ENCODE results near the gene SFXN5. TPM values are rescaled to one million over a fixed set of nuclear protein-coding genes. Genes with fewer than 3 reads are reported as not detected.
"Not testable (repeated sequence)": the region's sequence is repeated elsewhere in the genome, so short reads cannot be mapped to it uniquely, and the experiment has no call there.

SFXN5 gene
- polyA plus RNA-seq, 3 donors, result 2.8 to 5.3 (median 4.5) TPM

DNA sequence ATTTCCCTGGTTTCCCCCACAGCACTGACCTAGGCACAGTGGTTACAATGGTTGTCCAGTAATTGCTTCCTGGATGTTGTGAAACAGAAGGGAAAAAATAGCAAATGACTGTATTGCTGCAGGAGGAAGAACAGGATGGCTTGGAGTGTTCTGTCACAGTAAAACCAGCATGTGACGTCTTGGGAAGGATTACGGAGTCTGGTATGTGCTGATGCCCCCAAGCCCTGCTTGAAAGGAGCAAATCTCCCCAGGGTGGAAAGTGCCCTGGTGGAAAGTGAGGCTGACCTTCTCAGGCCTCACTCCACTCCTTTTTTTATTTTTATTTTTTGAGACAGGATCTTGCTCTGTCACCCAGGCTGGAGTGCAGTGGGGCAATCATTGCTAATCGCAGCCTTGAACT is 33.4 kb upstream of the SFXN5 start:
- H3K27ac ChIP-seq (ENCODE audit: low read depth, low read length), result no peak overlapping the region
- 84 to 98% (median 88%) methylated on average over 3 of the region's 3 CpGs for WGBS, 3 donors

GRCh38 chr2:73103018-73103542 is 31.6 kb upstream of the SFXN5 start:
- WGBS, 3 donors, result 53 to 73% (median 71%) methylated on average over 2 of the region's 2 CpGs
- H3K27ac ChIP-seq (ENCODE audit: low read depth, low read length), result no peak overlapping the region

GRCh38 chr2:73101626-73102256 is 30.2 kb upstream of the SFXN5 start:
- WGBS, 3 donors, result 82 to 87% (median 84%) methylated on average over 12 of the region's 12 CpGs
- H3K27ac ChIP-seq (ENCODE audit: low read depth, low read length), result no peak overlapping the region

- WGBS, 3 donors, result 90 to 95% (median 95%) methylated on average over 4 of the region's 4 CpGs
- H3K27ac ChIP-seq (ENCODE audit: low read depth, low read length), result no peak overlapping the region
Measured at GRCh38 chr2:73100956-73101355, 29.4 kb upstream of the SFXN5 start.

DNA sequence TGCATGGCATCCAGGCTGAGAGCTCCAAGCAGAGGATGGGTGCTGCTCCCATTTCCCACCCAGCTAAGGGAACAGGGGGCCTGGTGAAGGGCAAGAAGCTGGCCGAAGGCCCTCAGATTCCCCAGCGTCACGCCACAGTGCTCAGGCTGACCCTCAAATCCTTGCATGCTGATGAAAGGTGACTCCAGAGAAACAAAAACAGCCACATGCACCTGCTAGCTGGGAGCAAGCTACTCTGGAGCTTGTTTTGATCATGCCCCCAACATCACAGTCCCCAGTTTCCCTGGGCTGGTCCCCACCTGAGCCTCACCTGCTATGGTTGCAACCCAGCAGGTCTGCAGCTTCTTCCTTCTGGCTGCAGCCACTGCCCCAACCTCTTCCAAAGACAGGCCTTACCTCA is 28.0 kb upstream of the SFXN5 start:
- 97 to 98% (median 98%) methylated on average over 3 of the region's 3 CpGs for WGBS, 3 donors

GRCh38 chr2:73095910-73096309 is 24.4 kb upstream of the SFXN5 start:
- no peak overlapping the region for H3K27ac ChIP-seq (ENCODE audit: low read depth, low read length)
- 74 to 90% (median 79%) methylated on average over 3 of the region's 3 CpGs for WGBS, 3 donors

More for the DNA sequence above, 28.0 kb upstream of the SFXN5 start:
- H3K27ac ChIP-seq (ENCODE audit: low read depth, low read length), result no peak overlapping the region

DNA sequence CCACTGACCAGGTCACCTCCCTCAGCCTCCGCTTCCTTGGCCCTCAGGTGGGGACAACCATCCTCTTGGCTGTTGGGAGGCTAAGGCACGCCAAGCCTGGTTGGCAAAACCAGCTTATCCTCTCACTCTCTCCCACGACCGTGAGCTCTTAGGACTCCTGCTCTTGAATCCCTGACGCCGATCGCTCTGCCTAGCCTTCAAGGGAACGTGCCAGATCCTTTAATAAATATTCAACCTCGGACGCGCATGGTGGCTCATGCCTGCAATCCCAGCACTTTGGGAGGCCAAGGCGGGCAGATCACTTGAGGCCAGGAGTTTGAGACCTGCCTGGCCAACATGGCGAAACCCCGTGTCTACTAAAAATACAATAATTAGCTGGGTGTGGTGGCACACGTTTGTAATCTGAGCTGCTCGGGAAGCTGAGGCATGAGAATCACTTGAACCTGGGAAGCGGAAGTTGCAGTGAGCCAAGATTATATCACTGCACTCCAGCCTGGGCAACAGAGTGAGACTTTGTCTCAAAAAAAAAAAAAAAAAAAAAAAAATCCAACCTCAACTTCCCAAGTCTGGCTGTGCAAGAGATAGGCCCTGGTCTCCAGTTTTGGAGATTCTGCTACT is 22.2 kb upstream of the SFXN5 start:
- WGBS, 3 donors, result 83 to 91% (median 83%) methylated on average over 17 of the region's 17 CpGs
- H3K27ac ChIP-seq (ENCODE audit: low read depth, low read length), result not testable (repeated sequence)

DNA sequence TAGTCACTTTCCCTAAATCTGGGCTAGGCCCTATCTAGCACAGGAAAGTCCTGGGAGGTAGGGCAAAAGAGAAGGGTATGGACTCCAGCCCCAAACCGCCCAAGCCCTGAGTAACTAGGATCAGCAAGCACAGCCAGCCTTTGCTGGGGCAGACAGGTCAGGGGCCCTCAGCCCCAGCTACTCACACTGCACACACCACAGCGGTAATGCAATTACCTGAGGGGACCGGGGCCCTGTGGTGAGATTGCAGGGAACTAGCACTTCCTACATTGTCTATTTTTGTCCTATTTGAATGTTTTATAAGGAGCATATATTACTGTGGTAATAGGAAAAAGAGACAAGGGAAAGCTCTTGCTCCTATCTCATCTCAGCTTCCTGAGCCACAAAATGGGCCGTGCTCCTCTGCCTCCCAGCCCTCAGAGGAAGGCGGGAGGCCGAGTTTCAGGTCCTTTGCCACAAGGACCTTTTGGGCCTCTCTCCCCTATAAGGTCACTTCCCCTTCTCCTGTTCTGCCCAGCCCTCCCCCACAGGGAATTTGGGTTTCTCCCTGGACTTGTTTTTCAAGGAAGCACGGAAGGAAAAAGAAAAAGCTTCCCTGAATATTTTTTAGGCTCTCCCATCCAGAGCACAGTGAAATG is 20.8 kb upstream of the SFXN5 start:
- WGBS, 3 donors, result 33 to 78% (median 41%) methylated on average over 7 of the region's 7 CpGs
- no peak overlapping the region for H3K27ac ChIP-seq (ENCODE audit: low read depth, low read length)

DNA sequence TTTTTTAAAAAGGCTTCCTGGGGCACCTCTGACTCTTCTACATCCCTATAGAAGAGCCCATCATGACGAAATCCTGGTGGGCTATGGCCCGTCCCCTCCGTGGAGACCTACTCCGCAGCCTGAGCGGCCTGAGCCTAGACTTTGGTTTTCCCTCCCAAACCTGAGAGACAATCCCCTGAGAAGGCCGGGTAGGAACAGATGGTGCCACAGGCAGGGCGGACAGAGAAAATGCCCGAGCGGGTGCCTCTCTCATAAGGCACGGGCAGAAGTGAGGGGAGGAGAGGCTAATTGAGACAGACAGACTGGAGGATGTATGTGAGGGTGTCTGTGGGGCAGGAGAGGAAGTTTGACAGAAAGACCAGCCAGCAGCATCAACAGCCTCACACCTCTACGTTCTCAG is 20.2 kb upstream of the SFXN5 start:
- 84 to 95% (median 90%) methylated on average over 11 of the region's 11 CpGs for WGBS, 3 donors

DNA sequence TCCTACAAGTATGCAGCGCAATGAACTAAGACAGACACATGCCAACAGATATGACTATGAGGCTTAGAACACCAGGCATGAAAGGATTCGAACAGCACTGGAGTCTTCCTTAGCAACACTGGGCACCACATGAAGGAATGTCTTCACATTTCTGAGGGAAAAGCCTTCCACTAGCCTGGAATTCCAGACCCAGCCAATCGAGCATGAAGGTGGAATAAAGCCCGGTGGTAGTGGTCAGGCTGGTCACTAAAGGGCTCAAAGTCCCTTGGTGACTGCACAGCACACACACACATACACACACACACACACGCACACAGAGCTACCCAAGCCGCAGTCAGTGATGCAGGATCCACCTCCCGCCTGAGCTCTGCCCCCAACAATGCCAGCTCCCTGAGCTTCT is 19.7 kb upstream of the SFXN5 start:
- 80 to 96% (median 89%) methylated on average over 7 of the region's 7 CpGs for WGBS, 3 donors
- H3K27ac ChIP-seq (ENCODE audit: low read depth, low read length), result no peak overlapping the region

More for the DNA sequence above, 20.2 kb upstream of the SFXN5 start:
- no peak overlapping the region for H3K27ac ChIP-seq (ENCODE audit: low read depth, low read length)

- WGBS, 3 donors, result 79 to 85% (median 81%) methylated on average over 11 of the region's 11 CpGs
- no peak overlapping the region for H3K27ac ChIP-seq (ENCODE audit: low read depth, low read length)
Measured at GRCh38 chr2:73089270-73090030, 17.9 kb upstream of the SFXN5 start.

GRCh38 chr2:73088703-73089102 is 17.2 kb upstream of the SFXN5 start:
- 91 to 96% (median 92%) methylated on average over 14 of the region's 14 CpGs for WGBS, 3 donors
- no peak overlapping the region for H3K27ac ChIP-seq (ENCODE audit: low read depth, low read length)

GRCh38 chr2:73088211-73088610 is 16.7 kb upstream of the SFXN5 start:
- H3K27ac ChIP-seq (ENCODE audit: low read depth, low read length), result no peak overlapping the region
- WGBS, 3 donors, result 90 to 94% (median 90%) methylated on average over 12 of the region's 12 CpGs

DNA sequence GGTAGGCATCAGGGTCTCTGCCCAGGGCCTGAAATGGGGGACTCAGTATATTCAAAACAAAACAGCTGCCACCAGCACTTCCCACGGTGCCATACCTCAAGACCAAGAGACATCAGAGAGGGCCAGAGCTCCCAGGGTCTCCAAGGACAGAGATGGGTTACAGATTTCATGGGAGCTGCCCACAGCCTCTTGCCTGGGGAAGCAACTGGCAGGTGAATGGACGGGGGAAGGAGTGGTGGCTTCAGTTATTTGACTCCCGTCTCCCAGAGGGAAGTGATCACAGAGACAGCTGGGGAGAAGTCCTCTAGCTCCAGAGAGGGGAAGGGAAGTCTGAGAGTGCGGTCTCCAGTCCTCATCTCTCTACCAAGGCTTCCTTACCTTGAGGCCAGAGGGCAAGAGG is 15.8 kb upstream of the SFXN5 start:
- WGBS, 3 donors, result 66 to 78% (median 74%) methylated on average over 4 of the region's 4 CpGs
- no peak overlapping the region for H3K27ac ChIP-seq (ENCODE audit: low read depth, low read length)

- no peak overlapping the region for H3K27ac ChIP-seq (ENCODE audit: low read depth, low read length)
- 17 to 20% (median 18%) methylated on average over 6 of the region's 6 CpGs for WGBS, 3 donors
Measured at GRCh38 chr2:73085691-73086090, 14.2 kb upstream of the SFXN5 start.

DNA sequence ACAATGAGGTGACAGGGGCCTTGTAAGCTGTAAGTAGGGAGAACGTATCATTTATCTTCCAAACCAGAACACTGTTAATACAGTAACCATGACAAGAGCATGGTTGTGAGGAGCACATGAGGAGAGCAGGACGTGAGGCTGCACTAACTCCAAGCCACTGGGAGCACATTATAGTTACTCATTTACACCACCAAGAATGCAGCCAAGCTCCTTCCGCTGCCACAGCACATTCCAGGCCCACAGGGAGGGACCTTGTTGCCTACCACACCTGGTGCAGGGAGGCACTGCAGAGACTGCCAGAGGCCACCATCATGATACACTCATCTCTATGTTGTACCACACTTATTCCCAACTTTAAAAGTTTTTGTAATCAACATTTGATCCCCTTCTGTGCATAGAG is 13.5 kb upstream of the SFXN5 start:
- WGBS, 3 donors, result 66 to 84% (median 77%) methylated on average over 3 of the region's 3 CpGs
- no peak overlapping the region for H3K27ac ChIP-seq (ENCODE audit: low read depth, low read length)

GRCh38 chr2:73083886-73084800 is 12.6 kb upstream of the SFXN5 start:
- H3K27ac ChIP-seq (ENCODE audit: low read depth, low read length), result no peak overlapping the region
- WGBS, 3 donors, result 73 to 77% (median 75%) methylated on average over 7 of the region's 7 CpGs

Measured in adipose tissue (tissue), 3 donors.